Activated CD4-positive, alpha-beta memory T cell treated with anti-CD3 and anti-CD28 coated beads, Interleukin-2, amount 10 ng/mL, durations not matched to agents 7 days and 5 days (primary cell): ENCODE measurements around the gene SHC2. TPM values are rescaled to one million over a fixed set of nuclear protein-coding genes. Genes with fewer than 3 reads are reported as not detected.
A peak's percentile ranks its signal among the peaks of the same experiment; 100 is the strongest.
"Not testable (repeated sequence)": the region's sequence is repeated elsewhere in the genome, so short reads cannot be mapped to it uniquely, and the experiment has no call there.

Experiments
- CTCF ChIA-PET: fragments of 350-600 bp; sonication (Branson Sonifier 250); formaldehyde crosslinking; loops from one replicate; lab custom pipeline; 2021; ENCODE audit warnings: antibody characterized with exemption, inconsistent platforms; lab: Charles Lee
- POLR2A ChIA-PET: fragments of 350-600 bp; sonication (Branson Sonifier 250); formaldehyde crosslinking; loops from one replicate; lab custom pipeline; 2021; ENCODE audit warnings: antibody characterized with exemption; lab: Charles Lee
- DNase-seq: peaks from one replicate; pipeline ENCODE4 v3.0.0-alpha.2; 2020
- H3K27ac Mint-ChIP-seq: one replicate; pipeline ENCODE4 v1.8.0; 2021; ENCODE audit warnings: mild to moderate bottlenecking, mixed read lengths
- H3K27me3 Mint-ChIP-seq: one replicate; pipeline ENCODE4 v1.8.0; 2021; ENCODE audit warnings: mixed read lengths
- H3K36me3 Mint-ChIP-seq: one replicate; pipeline ENCODE4 v1.8.0; 2021; ENCODE audit warnings: low read depth, mixed read lengths
- H3K4me1 Mint-ChIP-seq: one replicate; pipeline ENCODE4 v1.8.0; 2021; ENCODE audit warnings: mixed read lengths
- H3K4me3 Mint-ChIP-seq: one replicate; pipeline ENCODE4 v1.8.0; 2021; ENCODE audit warnings: mild to moderate bottlenecking, mixed read lengths
- H3K9me3 Mint-ChIP-seq: one replicate; pipeline ENCODE4 v1.8.0; 2021; ENCODE audit warnings: mixed read lengths
- total RNA-seq, 2 experiments: library from RNA; stranded (reverse); gene quantifications; one replicate each; pipeline ENCODE4 v1.2.3, GENCODE V29; 2021

Gene SHC2
- total RNA-seq, 2 experiments from 2014 or later = not detected

DNA sequence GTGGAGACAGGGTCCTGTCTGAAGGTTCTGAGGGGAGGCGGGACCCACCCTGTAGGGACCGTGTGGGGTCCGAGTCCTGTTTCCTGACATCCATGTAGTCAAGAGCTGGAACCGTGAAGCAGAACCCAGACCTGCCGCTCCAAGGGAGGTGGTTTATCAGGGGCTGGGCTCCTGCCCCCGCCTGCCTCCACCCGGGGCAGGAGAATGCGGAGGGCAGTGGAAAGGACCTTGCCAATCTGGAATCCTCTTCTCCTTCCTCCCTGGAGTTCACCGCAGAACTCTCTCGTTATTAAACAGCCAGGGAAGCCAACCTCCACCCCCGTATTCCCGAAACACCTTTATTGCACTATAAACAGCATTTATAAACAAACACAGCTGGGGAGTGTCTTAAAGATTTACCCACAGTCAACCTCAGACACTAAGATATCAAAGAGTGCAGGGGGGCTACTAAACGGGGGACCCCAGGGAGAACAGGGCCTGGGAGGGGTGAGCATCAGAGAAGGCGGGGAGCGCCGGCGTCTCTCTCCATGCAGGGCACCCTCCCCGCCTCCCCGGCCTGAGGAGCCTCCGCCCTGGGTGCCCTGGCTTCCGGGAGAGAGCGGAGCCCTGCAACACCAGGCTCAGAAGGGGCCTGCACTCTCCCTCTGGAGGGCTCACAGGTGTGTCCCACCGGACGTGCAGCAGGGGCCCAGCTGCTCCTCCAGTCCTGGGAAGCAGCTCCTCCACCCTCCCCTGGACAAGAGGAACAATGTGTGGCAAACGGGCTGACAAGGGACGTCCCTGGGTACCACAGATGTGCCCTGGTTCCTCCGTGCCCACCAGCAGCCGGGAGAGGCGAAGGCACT is 55.5 kb downstream of the SHC2 start:
- CTCF ChIA-PET = no interaction called here
- Mint-ChIP-seq H3K4me3 (no peak overlapping the region), H3K27me3 (peaks cover 7% of the 10 kb centered on the region), H3K36me3 (no peaks in the 10 kb centered on the region), H3K4me1 (peaks cover 6% of the 10 kb centered on the region), H3K9me3 (no peaks in the 10 kb centered on the region), H3K27ac (no peak overlapping the region)
- POLR2A ChIA-PET = no interaction called here
- no peak for DNase-seq

DNA sequence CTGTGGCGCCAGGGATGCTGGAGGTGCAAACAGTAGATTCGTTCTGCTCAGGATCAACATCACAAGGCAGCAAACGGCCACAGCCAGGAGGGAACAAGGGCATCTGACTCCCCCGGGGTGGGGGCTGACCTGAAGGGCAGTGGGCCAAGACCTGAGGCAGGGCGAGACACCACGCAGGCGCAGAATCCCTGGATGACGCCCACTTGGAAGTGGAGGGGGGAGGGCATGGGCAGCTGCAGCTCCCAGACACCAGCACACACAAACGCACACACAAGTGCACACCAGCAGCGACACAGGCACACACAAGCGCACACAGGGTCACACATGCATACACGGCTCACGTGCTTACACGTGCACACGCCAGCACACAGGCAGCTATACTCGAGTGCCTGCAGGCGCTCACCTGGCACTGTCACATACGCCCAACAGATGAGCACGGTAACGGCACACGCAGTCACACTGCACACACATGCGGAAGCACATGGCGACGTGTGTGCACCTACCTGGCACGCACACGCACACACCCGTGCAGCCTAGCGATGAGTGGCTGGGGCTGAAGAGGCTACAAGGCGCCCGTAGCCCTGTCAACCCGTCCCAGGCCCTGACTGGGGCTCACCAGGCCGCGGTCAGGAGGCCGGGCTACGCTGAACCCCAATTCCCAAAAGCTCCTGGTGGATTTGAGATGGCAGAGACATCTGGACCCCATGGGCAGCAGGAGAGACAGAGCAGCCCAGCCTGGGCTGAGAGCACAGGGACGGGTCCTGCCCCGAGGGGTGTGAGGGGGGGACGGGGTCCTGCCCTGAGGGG is 57.4 kb downstream of the SHC2 start:
- CTCF ChIA-PET = no interaction called here

DNA sequence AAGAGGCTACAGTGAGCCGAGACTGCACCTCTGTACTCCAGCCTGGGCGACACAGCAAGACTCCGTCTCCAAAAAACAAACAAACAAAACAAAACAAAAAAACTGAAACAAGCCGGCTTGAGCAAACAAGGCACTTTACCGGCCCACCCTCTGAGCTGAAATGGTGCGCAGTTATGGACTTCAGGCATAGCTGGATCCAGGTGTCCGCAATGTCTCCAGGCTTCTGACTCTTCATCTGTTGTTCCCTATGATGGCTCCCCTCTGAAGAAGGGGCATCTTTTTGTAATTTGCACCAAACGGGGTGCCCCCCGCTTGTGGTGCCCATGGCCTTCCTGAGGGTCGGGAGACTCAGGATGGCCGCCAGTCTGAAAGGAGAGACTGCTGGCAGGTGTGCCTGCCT is 58.0 kb downstream of the SHC2 start:
- POLR2A ChIA-PET = no interaction called here
- no peaks in the 10 kb centered on the region for H3K27me3 Mint-ChIP-seq
- no peak overlapping the region for H3K4me3 Mint-ChIP-seq
- H3K9me3 Mint-ChIP-seq = peaks cover under 1% of the 10 kb centered on the region
- DNase-seq = no peak
- H3K4me1 Mint-ChIP-seq = no peaks in the 10 kb centered on the region
- CTCF ChIA-PET = no interaction called here
- H3K27ac Mint-ChIP-seq = no peak overlapping the region
- no peaks in the 10 kb centered on the region for H3K36me3 Mint-ChIP-seq

More for the DNA sequence above, 57.4 kb downstream of the SHC2 start:
- no peak overlapping the region for H3K4me3 Mint-ChIP-seq
- H3K27ac Mint-ChIP-seq = no peak overlapping the region
- DNase-seq = no peak
- H3K9me3 Mint-ChIP-seq = no peaks in the 10 kb centered on the region
- H3K27me3 Mint-ChIP-seq = no peaks in the 10 kb centered on the region
- POLR2A ChIA-PET = no interaction called here
- H3K36me3 Mint-ChIP-seq = no peaks in the 10 kb centered on the region
- H3K4me1 Mint-ChIP-seq = no peaks in the 10 kb centered on the region

DNA sequence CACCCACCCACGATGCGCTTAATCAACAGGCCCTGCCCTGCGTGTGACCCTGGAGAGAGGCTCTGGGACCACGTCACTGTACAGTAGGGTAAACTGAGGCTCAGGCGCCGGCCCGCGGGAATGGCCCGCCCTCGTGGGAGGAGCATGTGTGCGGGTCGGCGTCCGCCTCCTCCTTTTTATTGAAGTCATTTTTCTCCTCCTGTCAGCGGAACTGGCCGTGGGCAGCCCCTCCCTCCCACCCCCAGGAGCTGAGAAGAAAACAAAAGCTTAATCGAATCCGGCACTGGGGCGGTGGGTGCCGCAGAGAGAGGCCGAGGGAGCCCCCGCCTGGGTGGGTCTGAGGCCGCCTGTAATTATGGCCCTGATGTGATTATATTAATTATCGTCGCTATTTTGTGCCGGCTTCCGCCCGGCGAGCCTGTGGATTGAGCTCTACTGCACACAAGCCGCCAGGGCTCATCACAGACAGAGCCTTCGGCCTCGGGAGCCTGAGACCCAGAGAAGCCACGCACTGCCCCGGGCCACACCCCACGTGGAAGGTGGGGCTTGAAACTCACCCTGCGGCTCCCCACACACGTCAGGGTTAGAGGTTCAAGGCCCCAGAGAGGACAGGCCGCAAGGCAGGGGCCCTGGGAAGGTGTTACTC is 58.8 kb downstream of the SHC2 start:
- Mint-ChIP-seq H3K27ac (no peak overlapping the region), H3K9me3 (peaks cover 6% of the 10 kb centered on the region), H3K4me1 (no peaks in the 10 kb centered on the region), H3K4me3 (no peak overlapping the region), H3K27me3 (no peaks in the 10 kb centered on the region), H3K36me3 (no peaks in the 10 kb centered on the region)
- ChIA-PET POLR2A (no interaction called here), CTCF (no interaction called here)
- no peak for DNase-seq

DNA sequence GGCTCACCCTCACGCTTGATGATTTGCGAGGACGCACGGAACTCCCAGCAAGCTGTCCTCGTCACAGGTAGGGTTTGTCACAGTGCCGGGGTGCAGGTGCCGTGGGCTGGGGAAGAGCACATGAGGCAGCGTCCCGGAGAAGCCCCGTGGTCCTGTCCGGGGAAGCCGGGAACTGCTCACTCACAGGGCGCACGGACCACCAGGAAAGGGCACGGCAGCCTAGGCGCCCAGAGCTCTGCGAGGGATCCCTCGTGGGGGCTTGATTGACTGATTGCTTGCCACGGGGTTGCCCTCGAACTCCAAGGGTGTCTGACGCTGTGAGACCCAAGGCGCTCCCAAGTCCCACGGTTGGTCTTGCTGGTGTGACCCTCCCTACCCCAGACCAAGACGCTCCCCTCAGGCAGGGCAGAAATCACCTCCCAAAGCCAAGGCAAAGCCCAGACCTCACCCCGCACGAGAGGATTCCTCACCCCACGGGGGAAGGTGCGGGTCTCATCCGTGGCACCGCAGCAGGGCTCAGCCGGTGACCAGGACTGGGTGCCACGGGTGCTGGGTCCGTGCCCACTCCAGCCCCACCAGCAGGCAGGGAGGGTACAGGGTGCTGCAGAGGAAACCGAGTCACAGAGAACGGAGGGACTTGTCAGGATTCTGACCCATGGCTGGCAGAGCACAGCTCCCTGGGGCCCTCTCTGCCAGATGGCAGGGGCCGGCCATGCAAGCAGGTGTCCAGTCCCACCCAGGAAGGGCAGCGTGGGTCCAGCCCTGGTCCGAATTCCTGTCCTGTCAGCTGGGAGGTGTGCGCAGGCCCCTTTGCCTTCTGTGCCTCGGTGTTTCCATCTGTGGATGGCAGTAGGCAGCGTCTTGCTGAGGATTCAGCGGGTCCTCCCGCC is 59.6 kb downstream of the SHC2 start:
- H3K27me3 Mint-ChIP-seq = no peaks in the 10 kb centered on the region

DNA sequence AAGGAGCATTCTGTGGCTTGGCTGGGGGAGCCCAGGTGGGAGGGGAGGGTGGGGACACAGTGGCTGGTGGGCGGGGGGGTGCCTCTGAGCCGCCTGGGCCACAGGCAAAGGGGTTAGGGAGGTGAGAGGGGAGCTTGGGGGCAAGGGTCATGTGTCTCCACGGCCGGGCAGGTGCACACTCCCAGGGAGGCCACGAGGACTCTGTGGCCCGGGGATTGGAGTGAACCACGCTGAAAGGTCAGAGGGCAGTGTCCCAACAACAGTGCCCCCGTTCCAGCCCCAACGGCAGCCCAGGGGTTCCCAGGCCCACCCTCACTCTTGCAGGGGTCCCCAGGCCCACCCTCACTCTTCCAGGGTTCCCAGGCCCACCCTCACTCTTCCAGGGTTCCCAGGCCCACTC is 61.5 kb downstream of the SHC2 start:
- ChIA-PET POLR2A (no interaction called here), CTCF (no interaction called here)
- peaks cover 15% of the 10 kb centered on the region for H3K9me3 Mint-ChIP-seq
- no peak overlapping the region for H3K4me3 Mint-ChIP-seq
- H3K4me1 Mint-ChIP-seq = no peaks in the 10 kb centered on the region
- DNase-seq = no peak
- no peaks in the 10 kb centered on the region for H3K27me3 Mint-ChIP-seq
- no peak overlapping the region for H3K27ac Mint-ChIP-seq
- H3K36me3 Mint-ChIP-seq = peaks cover 4% of the 10 kb centered on the region

More for the DNA sequence above, 59.6 kb downstream of the SHC2 start:
- ChIA-PET CTCF (no interaction called here), POLR2A (no interaction called here)
- no peaks in the 10 kb centered on the region for H3K36me3 Mint-ChIP-seq
- H3K4me3 Mint-ChIP-seq = no peak overlapping the region
- no peak overlapping the region for H3K27ac Mint-ChIP-seq
- no peaks in the 10 kb centered on the region for H3K4me1 Mint-ChIP-seq
- DNase-seq = no peak
- H3K9me3 Mint-ChIP-seq = peaks cover 9% of the 10 kb centered on the region

DNA sequence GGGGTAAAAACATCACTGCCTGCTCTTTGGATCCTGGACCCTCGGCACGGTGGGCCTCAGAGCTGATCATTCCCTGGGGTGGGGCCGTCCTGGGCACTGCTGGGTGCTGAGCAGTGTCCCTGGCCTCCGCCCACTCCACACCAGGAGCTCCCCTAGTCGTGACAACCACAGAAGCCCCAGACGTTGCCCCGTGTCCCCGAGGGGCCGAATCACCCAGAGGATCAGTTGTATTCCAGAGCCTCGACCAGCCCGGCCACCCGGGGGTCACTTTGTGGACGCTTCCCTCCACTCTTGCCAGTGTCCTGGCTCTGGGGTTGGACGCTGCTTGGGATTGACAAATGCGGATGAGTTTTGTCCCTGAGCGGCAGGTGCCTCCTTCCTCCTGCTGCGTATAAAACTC is 62.1 kb downstream of the SHC2 start:
- H3K4me3 Mint-ChIP-seq = no peak overlapping the region
- no peaks in the 10 kb centered on the region for H3K27me3 Mint-ChIP-seq
- no peaks in the 10 kb centered on the region for H3K4me1 Mint-ChIP-seq
- CTCF ChIA-PET = no interaction called here
- H3K36me3 Mint-ChIP-seq = peaks cover 4% of the 10 kb centered on the region
- POLR2A ChIA-PET = no interaction called here
- peaks cover 15% of the 10 kb centered on the region for H3K9me3 Mint-ChIP-seq
- no peak for DNase-seq
- H3K27ac Mint-ChIP-seq = no peak overlapping the region

DNA sequence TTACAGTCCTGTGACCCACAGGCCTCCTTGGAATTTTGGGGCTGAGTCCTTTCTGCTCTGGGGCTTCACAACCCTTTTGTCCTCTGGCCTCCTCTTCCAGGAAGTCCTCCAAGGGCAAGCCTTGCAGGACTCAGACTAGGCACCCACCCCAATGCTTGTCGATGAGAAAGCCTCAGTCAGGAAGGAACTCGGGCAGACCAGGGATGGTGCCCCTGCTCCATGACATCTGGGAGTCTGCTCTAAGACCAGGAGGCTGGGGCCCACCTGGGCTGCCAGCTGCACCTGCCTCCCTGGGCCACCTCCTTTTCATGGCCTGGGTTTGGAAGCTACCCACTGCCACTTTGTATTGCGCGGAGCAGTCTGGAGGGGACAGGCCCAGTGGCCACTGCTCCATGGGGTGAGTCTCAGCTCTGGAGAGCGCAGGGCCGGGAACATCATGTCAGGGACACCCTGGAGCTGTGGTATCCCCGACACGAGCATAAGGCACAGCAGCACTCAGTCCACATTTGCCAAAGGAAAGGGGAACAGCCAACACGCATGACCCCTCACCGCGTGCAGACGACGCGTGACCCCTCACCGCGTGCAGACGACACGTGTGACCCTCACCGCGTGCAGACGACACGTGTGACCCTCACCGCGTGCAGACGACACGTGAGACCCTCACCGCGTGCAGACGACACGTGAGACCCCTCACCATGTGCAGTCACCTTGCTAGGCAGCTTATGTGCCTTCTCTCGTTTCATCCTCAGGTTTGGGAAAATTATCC is 62.7 kb downstream of the SHC2 start:
- DNase-seq = no peak
- no peaks in the 10 kb centered on the region for H3K27me3 Mint-ChIP-seq
- peaks cover 18% of the 10 kb centered on the region for H3K9me3 Mint-ChIP-seq
- H3K36me3 Mint-ChIP-seq = peaks cover 7% of the 10 kb centered on the region
- H3K27ac Mint-ChIP-seq = no peak overlapping the region
- POLR2A ChIA-PET = no interaction called here
- H3K4me1 Mint-ChIP-seq = no peaks in the 10 kb centered on the region
- H3K4me3 Mint-ChIP-seq = no peak overlapping the region
- CTCF ChIA-PET = no interaction called here

DNA sequence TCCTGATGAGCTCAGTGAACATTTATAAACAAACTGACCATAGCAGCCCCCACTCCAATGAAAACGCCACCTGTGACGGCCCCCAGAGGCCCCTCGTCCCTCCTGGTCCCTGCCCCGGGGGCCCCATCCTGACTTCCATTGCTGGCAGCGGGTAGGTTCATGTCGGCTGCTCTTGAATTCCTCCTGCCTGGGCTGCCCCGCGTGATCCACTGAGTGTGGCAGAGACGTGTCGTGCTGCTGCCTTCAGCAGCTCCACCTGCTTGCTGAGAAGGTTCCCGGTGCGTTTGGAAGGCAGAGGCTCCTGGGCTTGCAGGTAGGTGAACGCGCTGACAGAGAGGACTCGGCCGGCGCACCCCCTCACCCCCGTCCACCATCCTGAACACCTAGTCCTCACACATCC is 63.5 kb downstream of the SHC2 start:
- Mint-ChIP-seq H3K27ac (no peak overlapping the region), H3K4me3 (no peak overlapping the region), H3K4me1 (no peaks in the 10 kb centered on the region), H3K27me3 (no peaks in the 10 kb centered on the region), H3K36me3 (peaks cover 9% of the 10 kb centered on the region), H3K9me3 (peaks cover 24% of the 10 kb centered on the region)
- POLR2A ChIA-PET = no interaction called here
- CTCF ChIA-PET = no interaction called here
- no peak for DNase-seq

DNA sequence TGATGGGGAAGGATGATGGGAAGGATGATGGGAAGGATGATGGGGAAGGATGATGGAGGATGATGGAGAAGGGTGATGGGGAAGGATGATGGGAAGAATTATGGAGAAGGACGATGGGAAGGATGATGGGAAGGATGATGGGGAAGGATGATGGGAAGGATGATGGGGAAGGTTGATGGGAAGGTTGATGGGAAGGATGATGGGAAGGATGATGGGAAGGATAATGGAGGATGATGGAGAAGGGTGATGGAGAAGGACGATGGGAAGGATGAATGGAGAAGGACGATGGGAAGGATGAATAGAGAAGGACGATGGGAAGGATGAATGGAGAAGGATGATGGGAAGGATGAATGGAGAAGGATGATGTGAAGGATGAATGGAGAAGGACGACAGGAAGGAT is 65.4 kb downstream of the SHC2 start:
- peaks cover 9% of the 10 kb centered on the region for H3K36me3 Mint-ChIP-seq
- CTCF ChIA-PET = no interaction called here
- H3K27ac Mint-ChIP-seq = no peak overlapping the region

DNA sequence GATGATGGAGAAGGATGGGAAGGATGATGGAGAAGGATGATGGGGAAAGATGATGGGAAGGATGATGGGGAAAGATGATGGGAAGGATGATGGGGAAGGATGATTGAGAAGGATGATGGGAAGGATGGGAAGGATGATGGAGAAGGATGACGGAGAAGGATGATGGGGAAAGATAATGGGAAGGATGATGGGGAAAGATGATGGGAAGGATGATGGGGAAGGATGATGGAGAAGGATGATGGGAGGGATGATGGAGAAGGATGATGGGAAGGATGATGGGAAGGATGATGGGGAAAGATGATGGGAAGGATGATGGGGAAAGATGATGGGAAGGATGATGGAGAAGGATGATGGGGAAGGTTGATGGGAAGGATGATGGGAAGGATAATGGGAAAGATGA is 66.0 kb downstream of the SHC2 start:
- H3K27ac Mint-ChIP-seq, H3K27me3 Mint-ChIP-seq, CTCF ChIA-PET, DNase-seq, H3K4me1 Mint-ChIP-seq, POLR2A ChIA-PET, H3K36me3 Mint-ChIP-seq, H3K4me3 Mint-ChIP-seq: not testable (repeated sequence)
- peaks cover 26% of the 10 kb centered on the region for H3K9me3 Mint-ChIP-seq

More for the DNA sequence above, 65.4 kb downstream of the SHC2 start:
- no peak for DNase-seq
- Mint-ChIP-seq H3K27me3 (no peaks in the 10 kb centered on the region), H3K4me3 (no peak overlapping the region), H3K9me3 (peaks cover 26% of the 10 kb centered on the region), H3K4me1 (no peaks in the 10 kb centered on the region)
- POLR2A ChIA-PET = no interaction called here

DNA sequence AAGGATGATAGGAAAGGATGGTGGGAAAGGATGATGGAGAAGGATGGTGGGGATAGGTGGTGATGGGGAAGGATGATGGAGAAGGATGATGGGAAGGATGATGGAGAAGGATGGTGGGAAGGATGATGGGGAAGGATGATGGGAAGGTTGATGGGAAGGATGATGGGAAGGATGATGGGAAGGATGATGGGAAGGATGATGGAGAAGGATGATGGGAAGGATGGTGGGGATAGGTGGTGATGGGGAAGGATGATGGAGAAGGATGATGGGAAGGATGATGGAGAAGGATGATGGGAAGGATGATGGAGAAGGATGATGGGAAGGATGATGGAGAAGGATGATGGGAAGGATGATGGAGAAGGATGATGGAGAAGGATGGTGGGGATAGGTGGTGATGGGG is 67.3 kb downstream of the SHC2 start:
- H3K4me1 Mint-ChIP-seq, POLR2A ChIA-PET: not testable (repeated sequence)

More for the DNA sequence above, 67.3 kb downstream of the SHC2 start:
- H3K27me3 Mint-ChIP-seq, CTCF ChIA-PET, H3K36me3 Mint-ChIP-seq, DNase-seq, H3K27ac Mint-ChIP-seq: not testable (repeated sequence)
- Mint-ChIP-seq H3K9me3 (peaks cover 26% of the 10 kb centered on the region), H3K4me3 (peak overlapping the region; percentile 30)
